Nasal cavity respiratory epithelium epithelial cell of viscerocranial mucosa (primary cell): ENCODE measurements around the gene MAP3K7CL. TPM values are rescaled to one million over a fixed set of nuclear protein-coding genes. Genes with fewer than 3 reads are reported as not detected.

Experiments used
- total RNA-seq: library from RNA; depleted of rRNA; stranded (reverse); fragments of >200 nt; gene quantifications from 2 replicates; pipeline ENCODE4 v1.2.3, GENCODE V29; 2014

MAP3K7CL gene
- 4.1 and 4.9 TPM in 2 replicates for total RNA-seq

DNA sequence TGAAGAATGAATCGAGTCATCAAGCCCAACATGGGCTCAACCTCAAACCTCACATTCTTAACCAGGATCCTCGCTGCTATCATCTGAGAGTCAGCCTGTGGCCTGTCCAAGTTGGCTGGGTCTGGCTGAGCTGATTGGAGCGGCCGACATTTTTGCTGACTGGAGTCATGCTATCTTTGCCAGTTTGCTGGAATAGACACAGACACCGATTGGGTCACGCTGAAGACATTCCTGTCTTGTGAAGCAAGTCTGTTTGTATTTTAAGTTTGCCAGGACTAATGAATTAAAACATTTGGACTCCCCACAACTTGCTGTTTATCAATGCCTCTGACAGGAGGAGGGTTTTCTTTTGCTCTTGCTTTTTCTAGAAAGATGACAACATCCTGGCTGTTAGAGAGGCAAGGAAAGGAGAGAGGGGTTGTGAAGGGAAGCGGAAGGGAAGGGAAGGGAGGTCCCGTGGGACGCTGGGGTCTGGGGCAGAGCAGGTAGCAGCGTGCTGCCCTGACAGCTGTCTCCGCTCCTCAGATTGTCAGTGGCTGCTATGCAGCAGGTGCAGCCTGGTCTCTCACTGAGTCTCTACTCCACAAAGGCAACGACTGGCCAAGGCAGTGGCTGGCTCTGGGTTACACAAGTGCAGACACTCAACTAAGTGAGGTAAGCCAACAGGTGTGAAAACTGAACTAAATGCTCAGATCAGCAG is at the start of gene MAP3K7CL:
Gene MAP3K7CL (plus strand): TSS at position 375 of the 700 bp plus-strand sequence. CDS start 2,701 bp downstream, outside the sequence.

Other genes starting within 250 kb of the MAP3K7CL start
- gene LTN1, start 137.8 kb upstream of the MAP3K7CL start, total RNA-seq = 32.1 and 36.3 TPM in 2 replicates
- 11.6 and 18.4 TPM in 2 replicates for gene RWDD2B, start 111.3 kb upstream of the MAP3K7CL start, total RNA-seq
- 31.6 and 34.9 TPM in 2 replicates for gene USP16, start 106.0 kb upstream of the MAP3K7CL start, total RNA-seq
- gene CCT8, start 57.0 kb upstream of the MAP3K7CL start, total RNA-seq = 186 and 274 TPM in 2 replicates
- gene BACH1, start 168.3 kb downstream of the MAP3K7CL start, total RNA-seq = 91.2 and 97.7 TPM in 2 replicates